AG09319 (cell line): Measurements from ENCODE around the gene PHETA1.

Experiments used
- DNase-seq: peaks from one replicate; pipeline ENCODE4 v3.0.0-alpha.2; 2010; ENCODE audit warnings: low read depth; ENCODE audit errors: extremely low read depth
- CTCF ChIP-seq: IDR thresholded peaks from 2 replicates; pipeline ENCODE4 v1.5.1; 2011; ENCODE audit warnings: low read depth, mild to moderate bottlenecking, inconsistent platforms, low read length, moderate library complexity

Gene PHETA1

DNA sequence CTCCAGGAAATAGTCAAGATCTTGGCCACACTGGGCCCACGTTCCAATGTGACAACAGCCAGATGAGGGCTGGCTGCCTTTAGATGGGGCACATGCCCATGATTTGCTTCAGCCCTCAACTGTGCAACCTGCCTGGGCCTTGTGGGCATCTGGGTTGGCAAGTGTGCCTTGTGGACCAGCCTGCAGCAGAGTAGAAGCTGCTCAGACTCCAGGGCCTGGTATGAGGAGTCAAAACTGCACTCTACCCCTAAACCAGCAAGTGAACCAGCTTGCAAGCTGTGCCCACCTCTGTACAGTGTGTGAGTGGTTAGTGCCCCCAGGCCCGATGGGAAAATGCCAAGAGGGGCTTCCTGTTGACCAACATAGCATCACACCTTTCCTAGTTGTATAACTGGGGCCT lies 17.9 kb downstream of the PHETA1 start:
- DNase-seq, result no peak
- TF ChIP-seq CTCF, result no peak

DNA sequence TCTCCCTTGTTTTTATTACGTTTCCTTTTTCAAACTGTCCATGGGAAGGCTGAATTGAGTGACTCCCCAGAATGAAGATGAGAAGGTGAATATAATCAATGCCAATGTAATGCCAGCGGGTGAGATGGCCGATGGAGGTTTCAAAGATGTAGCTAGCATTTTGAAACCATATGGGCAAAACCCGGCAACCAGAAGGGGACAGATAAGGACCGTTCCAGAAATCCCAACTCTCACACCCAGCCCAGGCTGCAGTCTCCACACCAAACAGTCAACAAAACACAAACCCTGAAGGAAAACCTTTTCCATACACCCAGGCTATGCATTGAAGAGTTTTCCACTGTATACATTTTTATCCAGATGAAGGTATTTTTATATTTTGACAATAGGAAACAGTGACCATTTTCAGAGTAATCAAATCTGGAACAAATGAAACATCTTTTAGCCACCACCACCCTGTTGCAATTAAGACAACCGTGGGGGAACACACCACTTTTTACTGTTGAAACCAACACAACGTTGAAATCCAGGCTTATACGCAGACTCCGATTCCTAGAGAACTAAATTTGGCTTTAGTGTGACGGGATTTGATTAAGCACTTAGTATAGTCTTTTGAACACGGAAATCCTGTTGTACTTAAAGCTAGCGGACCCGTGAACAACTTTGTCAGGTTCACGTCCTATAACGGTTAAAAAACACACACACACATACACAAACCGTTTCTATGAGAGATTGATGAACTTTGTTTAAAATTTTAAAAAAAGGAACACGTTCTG lies 19.0 kb downstream of the PHETA1 start:
- TF ChIP-seq CTCF, result no peak
- no peak for DNase-seq

GRCh38 chr12:111349101-111349747 lies 19.7 kb downstream of the PHETA1 start:
- no peak for TF ChIP-seq CTCF
- no peak for DNase-seq

DNA sequence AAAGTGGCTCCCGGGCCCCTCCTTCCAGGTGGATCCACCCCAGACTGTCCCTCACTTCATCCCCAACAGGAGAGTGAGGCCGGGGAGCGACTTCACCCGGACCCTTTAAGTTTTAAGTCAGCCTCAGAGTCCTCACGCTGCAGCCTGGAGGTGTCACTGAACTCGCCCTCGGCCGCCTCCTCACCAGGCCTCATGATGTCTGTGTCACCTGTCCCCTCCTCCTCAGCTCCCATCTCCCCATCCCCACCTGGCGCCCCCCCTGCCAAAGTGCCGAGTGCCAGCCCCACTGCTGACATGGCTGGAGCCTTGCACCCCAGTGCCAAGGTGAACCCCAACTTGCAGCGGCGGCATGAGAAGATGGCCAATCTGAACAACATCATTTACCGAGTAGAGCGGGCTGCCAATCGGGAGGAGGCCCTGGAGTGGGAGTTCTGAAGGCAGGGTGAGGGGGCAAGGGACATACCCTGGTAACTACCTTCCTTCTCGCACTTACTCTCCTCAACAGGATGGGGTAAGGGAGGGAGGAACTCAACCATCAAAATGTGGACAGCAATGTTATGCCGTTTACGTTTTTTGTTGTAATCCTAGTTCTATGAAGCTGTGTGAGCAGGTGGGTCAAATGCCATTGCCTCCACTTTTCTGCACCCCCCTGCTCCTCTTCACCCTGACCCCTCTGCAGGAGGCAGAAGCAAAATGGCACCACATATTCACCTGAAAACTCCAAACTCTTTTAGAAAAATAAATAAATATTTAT lies 20.8 kb downstream of the PHETA1 start:
- no peak for DNase-seq
- no peak for TF ChIP-seq CTCF

- DNase-seq, result no peak
- TF ChIP-seq CTCF, result no peak
Observed at GRCh38 chr12:111344254-111344875, 24.5 kb downstream of the PHETA1 start.

DNA sequence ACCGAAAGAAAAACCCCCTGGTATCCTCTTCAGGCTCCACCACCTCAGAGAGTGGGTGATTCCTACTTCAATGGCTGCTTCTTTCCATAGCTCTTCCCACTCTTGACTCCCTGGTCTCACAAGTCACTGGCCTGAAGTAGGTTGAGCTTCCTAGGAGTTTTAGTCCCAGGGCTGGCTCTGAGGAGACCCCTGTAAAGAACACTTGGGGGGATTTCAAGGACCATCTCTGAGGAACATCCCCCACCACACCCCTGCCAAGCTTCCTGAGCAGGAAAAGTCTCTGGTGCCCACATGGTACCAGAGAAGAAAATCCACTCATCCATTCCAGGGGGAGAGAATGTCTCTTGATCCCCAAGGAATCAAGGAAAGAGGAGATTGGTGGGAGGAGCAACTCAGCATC lies 25.7 kb downstream of the PHETA1 start:
- DNase-seq, result no peak
- no peak for TF ChIP-seq CTCF
